GM12878 (cell line): ENCODE results near the gene HIPK4. TPM values are rescaled to one million over a fixed set of nuclear protein-coding genes. Genes with fewer than 3 reads are reported as not detected.

ENCODE experiments used
- ATAC-seq: fragments of 200-7000 bp; cut with Tn5 transposase; 3 replicates; pipeline ENCODE4 v1.9.1; 2020; ENCODE audit warnings: mild to moderate bottlenecking, moderate library complexity
- BruUV-seq: library from RNA; stranded (reverse); fragments of 400-500 nt; replicated peaks from 2 replicates; lab custom pipeline; 2021; lab: Mats Ljungman, UMichigan
- CTCF ChIA-PET: fragments of 300-600 bp; sonication (Branson Sonifier 250); formaldehyde crosslinking; extraction: SDS; loops from one replicate; lab custom pipeline; 2021; ENCODE audit warnings: inconsistent platforms; lab: Yijun Ruan, JAX
- POLR2A ChIA-PET: fragments of 350-600 bp; formaldehyde crosslinking; extraction: SDS; loops from one replicate; lab custom pipeline; 2021; ENCODE audit warnings: inconsistent platforms; lab: Charles Lee
- RAD21 ChIA-PET: fragments of 300-600 bp; sonication (Branson Sonifier 250); formaldehyde crosslinking; loops from one replicate; lab custom pipeline; 2023; ENCODE audit warnings: antibody characterized with exemption; ENCODE audit not compliant: unreplicated experiment; lab: Charles Lee
- SMC1A ChIA-PET: fragments of 300-600 bp; sonication (Branson Sonifier 250); formaldehyde crosslinking; loops from one replicate; lab custom pipeline; 2023; ENCODE audit not compliant: unreplicated experiment, uncharacterized antibody; lab: Charles Lee
- DNase-seq: peaks from one replicate; pipeline ENCODE4 v3.0.0-alpha.2; 2011; ENCODE audit warnings: low read depth, low spot score
- FAIRE-seq: peaks from 3 replicates; lab custom pipeline; 2011; peaks lifted over from hg19 to GRCh38; lab: Jason Lieb, UNC
- H2AFZ ChIP-seq: 2 replicates; pipeline ENCODE4 v1.6.0; 2011; ENCODE audit warnings: low read depth, low read length, control low read depth; ENCODE audit not compliant: control insufficient read depth
- H3K27ac ChIP-seq: 2 replicates; pipeline ENCODE4 v1.5.1; 2011; ENCODE audit warnings: control low read depth; ENCODE audit not compliant: control insufficient read depth, insufficient read depth
- H3K27me3 ChIP-seq, 2 experiments: replicated peaks in 1 of 2; 2 replicates each; pipeline versions ENCODE4 v1.6.0 to v1.6.1; 2011; ENCODE audit warnings: low read length in 1 of 2; ENCODE audit not compliant: control insufficient read depth in 2 of 2, insufficient read depth in 2 of 2
- H3K36me3 ChIP-seq, 2 experiments: 2 replicates each; pipeline ENCODE4 v1.5.1; 2011; ENCODE audit warnings: low read length in 1 of 2; ENCODE audit not compliant: control insufficient read depth in 2 of 2, insufficient read depth in 2 of 2
- H3K4me1 ChIP-seq: 2 replicates; pipeline ENCODE4 v1.6.1; 2011; ENCODE audit warnings: mild to moderate bottlenecking, low read length, moderate library complexity, mixed read lengths; ENCODE audit not compliant: control insufficient read depth, insufficient read depth
- H3K4me2 ChIP-seq: 2 replicates; pipeline ENCODE4 v1.6.0; 2011; ENCODE audit warnings: control low read depth; ENCODE audit not compliant: control insufficient read depth, insufficient read depth
- H3K4me3 ChIP-seq: fragments of 200-600 bp; sonication (generic); 2 replicates; pipeline ENCODE4 v1.5.1; 2016
- H3K79me2 ChIP-seq: 2 replicates; pipeline ENCODE4 v1.6.0; 2011; ENCODE audit warnings: low read length; ENCODE audit not compliant: control insufficient read depth, insufficient read depth
- H3K9ac ChIP-seq: 2 replicates; pipeline ENCODE4 v1.8.0; 2011; ENCODE audit warnings: low read length, control low read depth, mixed read lengths; ENCODE audit not compliant: control insufficient read depth, insufficient read depth
- H3K9me3 ChIP-seq: replicated peaks from 3 replicates; pipeline ENCODE4 v1.5.1; 2011; ENCODE audit warnings: mild to moderate bottlenecking, low read length; ENCODE audit not compliant: control insufficient read depth, insufficient read depth
- H4K20me1 ChIP-seq: 2 replicates; pipeline ENCODE4 v1.6.0; 2011; ENCODE audit not compliant: control insufficient read depth, insufficient read depth
- ASH2L ChIP-seq: fragments of 300-600, 200-600 bp; sonication (generic); IDR thresholded peaks from 2 replicates; pipeline ENCODE4 v1.6.1; 2017; ENCODE audit warnings: low read depth, mild to moderate bottlenecking, borderline replicate concordance
- CREB1 ChIP-seq: IDR thresholded peaks from 2 replicates; pipeline ENCODE4 v1.6.1; 2012; ENCODE audit warnings: low read depth, mild to moderate bottlenecking, inconsistent platforms
- ESRRA ChIP-seq: IDR thresholded peaks from 2 replicates; pipeline ENCODE4 v1.6.1; 2012; ENCODE audit warnings: mild to moderate bottlenecking, low read length, improper control_type of control experiment
- MEF2A ChIP-seq: IDR thresholded peaks from 2 replicates; pipeline ENCODE4 v1.6.1; 2011; ENCODE audit warnings: low read depth, mild to moderate bottlenecking, low read length, moderate library complexity; ENCODE audit not compliant: insufficient read depth
- MYC ChIP-seq: IDR thresholded peaks from 2 replicates; pipeline ENCODE4 v1.6.1; 2011; ENCODE audit warnings: mild to moderate bottlenecking, low read length, moderate library complexity, inconsistent platforms; ENCODE audit not compliant: insufficient read depth, insufficient replicate concordance, insufficient read length, severe bottlenecking
- NFXL1 ChIP-seq: fragments of 450-650 bp; IDR thresholded peaks from 2 replicates; pipeline ENCODE4 v1.6.1; 2017; ENCODE audit warnings: antibody characterized with exemption, mild to moderate bottlenecking, borderline replicate concordance
- ZSCAN29 ChIP-seq: fragments of 450-650 bp; IDR thresholded peaks from 2 replicates; pipeline ENCODE4 v1.6.1; 2017; ENCODE audit warnings: mild to moderate bottlenecking, moderate library complexity
- WGBS: methylation state at CpG from one replicate; pipeline ENCODE4 v1.1.6; 2016; ENCODE audit warnings: low lambda C conversion rate; ENCODE audit not compliant: insufficient replicate concordance, insufficient coverage; ENCODE audit errors: missing lambda C conversion rate; 5-methylcytosine and 5-hydroxymethylcytosine counted together
- in situ Hi-C: fragments of 300-500 bp; cut with MboI; formaldehyde crosslinking; loops from 9 replicates; pipeline ENCODE4 v1.14.3; 2018; ENCODE audit warnings: mixed read lengths
- intact Hi-C: fragments of 100-400 bp; cut with micrococcal nuclease; formaldehyde crosslinking; loops from one replicate; pipeline ENCODE4 v1.14.2; 2022; ENCODE audit not compliant: unreplicated experiment
- polyA plus RNA-seq, 11 experiments: library from polyadenylated mRNA; depleted of rRNA in 4 of 11; unstranded in 6 of 11; stranded (reverse) in 5 of 11; fragments of >200 nt; fragmentation: Nextera tagmentation in 4 of 11; fragmentation: Illumina TruSeq in 1 of 11; extraction: Ambion mirVana in 4 of 11; extraction: Trizol in 1 of 11; gene quantifications; 1 replicate in 1 of 11; 2 replicates in 10 of 11; pipeline versions ENCODE4 v1.2.1 to v1.2.3, GENCODE V29; 2011 to 2016; ENCODE audit warnings: inconsistent platforms in 2 of 11, missing spikeins in 2 of 11, low read depth in 1 of 11
- total RNA-seq, 4 experiments: library from RNA; depleted of rRNA in 3 of 4; stranded (reverse); fragments of >200 nt in 3 of 4; fragmentation: Illumina TruSeq in 1 of 4; extraction: Trizol in 1 of 4; gene quantifications; 2 replicates each; pipeline versions ENCODE4 v1.2.1 to v1.2.3, GENCODE V29; 2013 to 2021
- TF ChIP-seq, protein P1 (sequence below): IDR thresholded peaks from 2 replicates; pipeline ENCODE4 v1.6.1; 2011; ENCODE audit warnings: low read depth, mild to moderate bottlenecking, low read length, moderate library complexity, borderline replicate concordance; ENCODE audit errors: extremely low read depth

Gene HIPK4
- total and polyA plus RNA-seq, 10 of the 15 experiments (the other 5 are each of a cell fraction or from before 2014, with no cell fraction given): 0.07 to 0.13 (median 0.08) TPM; not detected in 7

DNA sequence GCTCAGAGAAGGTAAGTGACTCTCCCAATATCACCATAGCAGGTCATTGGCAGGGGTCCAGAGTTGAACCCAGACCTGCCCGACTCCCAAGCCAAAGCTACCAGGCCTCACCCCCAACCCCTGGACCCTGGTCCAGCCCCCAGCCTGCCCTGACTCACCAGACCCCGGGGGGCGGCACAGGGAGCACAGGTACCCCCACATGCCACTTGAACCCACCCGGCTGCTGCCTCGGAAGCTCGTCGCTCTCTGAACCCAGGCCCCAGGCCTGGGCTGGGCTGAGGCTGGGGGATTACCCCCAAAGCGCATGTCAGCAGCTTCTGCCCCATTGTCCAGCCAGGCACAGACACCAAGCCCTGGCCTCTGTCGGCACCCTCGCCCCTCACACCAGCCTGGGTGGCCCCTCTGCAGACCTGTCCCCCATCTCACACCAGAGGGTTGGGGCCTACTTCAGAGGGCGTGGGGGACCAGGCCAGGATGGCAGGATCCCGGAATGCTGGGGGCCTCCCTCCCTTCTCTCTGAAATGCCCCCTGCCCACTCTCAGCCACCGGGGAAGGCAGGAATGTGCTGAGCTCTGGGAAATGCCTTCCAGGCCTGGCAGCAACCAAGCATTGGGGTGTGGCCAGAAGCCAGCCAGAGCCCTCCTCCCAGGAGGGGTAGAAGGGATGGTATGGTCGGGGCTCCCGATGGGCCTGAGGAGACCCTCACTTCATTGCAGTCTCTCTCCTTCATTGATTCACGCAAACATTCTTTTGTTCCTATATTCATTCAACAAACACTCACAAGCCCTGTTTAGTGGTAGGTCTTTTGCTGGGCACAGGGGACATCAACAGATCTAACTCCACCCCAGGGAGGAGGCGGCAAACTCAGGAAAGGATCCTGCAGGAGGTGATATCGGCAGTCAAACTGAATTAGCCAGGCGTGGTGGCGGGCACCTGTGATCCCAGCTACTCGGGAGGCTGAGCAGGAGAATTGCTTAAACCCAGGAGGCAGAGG is 24.9 kb upstream of the HIPK4 start:
- no TSS peak for BruUV-seq
- ChIA-PET CTCF (interaction anchor here (0.7 to 2.2 kb wide), 7 partner anchors 11 to 276 kb away, joined by 3 to 7 read pairs (median 3); partner anchors contain the start of gene SERTAD1), SMC1A (interaction anchor here (1.8 to 2.2 kb wide), 3 partner anchors 11 to 28 kb away, joined by 7 to 11 read pairs (median 8); partner anchors contain the start of gene SERTAD1), POLR2A (interaction anchor here (0.6 to 1.6 kb wide), 4 partner anchors 9 to 129 kb away, joined by 3 to 7 read pairs (median 4); no protein-coding TSS in a partner anchor), RAD21 (interaction anchor here (0.9 kb wide), 1 partner anchor 28 kb away, joined by 3 read pairs; no protein-coding TSS in a partner anchor)
- no peak overlapping the region for H3K4me3 ChIP-seq
- H3K79me2 ChIP-seq: no peaks in the 10 kb centered on the region
- H4K20me1 ChIP-seq: no peaks in the 10 kb centered on the region
- H3K27ac ChIP-seq: no peak overlapping the region
- H2AFZ ChIP-seq: no peak overlapping the region
- TF ChIP-seq ASH2L: no peak
- intact Hi-C loops: loop anchor here (5.0 kb wide), 1 partner anchor 58 kb away; no protein-coding TSS in a partner anchor
- no peak overlapping the region for H3K4me2 ChIP-seq
- FAIRE-seq (no peak), ATAC-seq (no peak), DNase-seq (no peak)
- H3K9ac ChIP-seq: no peak overlapping the region
- WGBS: 92% methylated on average over 21 of the region's 21 CpGs
- peaks cover 44% of the 10 kb centered on the region for H3K4me1 ChIP-seq
- no peaks in the 10 kb centered on the region for H3K36me3 ChIP-seq
- H3K27me3 ChIP-seq: no peaks in the 10 kb centered on the region
- in situ Hi-C loops: no loop called here
- no peaks in the 10 kb centered on the region for H3K9me3 ChIP-seq

DNA sequence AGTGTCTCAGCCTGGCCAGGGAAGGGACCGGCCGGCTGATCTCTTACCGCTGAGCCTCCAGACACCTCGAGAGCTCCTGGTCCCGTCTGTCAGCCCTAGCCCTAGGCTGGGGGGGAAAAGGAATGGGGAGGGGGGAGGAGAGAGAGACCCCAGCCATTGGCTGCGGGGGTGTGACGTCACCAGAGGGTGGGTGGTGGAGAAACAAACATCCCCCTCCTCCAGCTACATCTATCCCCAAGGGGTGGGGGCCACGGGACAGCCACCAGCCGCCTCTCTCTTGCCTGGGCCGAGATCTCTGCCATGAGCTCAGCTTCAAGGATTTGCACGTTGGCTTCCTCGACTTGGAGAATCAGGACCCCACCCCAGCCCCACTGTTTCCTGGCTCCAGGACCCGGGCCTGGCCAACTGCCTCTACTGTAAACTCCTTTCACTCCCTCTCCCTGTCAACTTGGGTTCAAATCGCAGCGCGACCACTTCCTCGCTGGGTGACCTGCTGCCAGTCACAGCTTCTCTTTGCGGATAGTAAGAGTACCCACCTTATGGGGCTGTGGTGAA is 23.4 kb upstream of the HIPK4 start, which contains the start of gene PRX:
PRX (minus strand) TSS at position 88 of the 555 bp plus-strand sequence. CDS start 5,446 bp downstream, outside the sequence.
- H3K4me2 ChIP-seq: no peak within 1 kb of the TSS
- H3K4me3 ChIP-seq: no peak within 1 kb of the TSS
- no TSS peak for BruUV-seq
- H4K20me1 ChIP-seq: no peaks in the 10 kb centered on the region
- intact Hi-C loops: no loop called here
- no peaks in the 10 kb centered on the region for H3K27me3 ChIP-seq
- no peak within 1 kb of the TSS for H3K9ac ChIP-seq
- H3K79me2 ChIP-seq: no peaks in the 10 kb centered on the region
- no peak for ATAC-seq
- no peaks in the 10 kb centered on the region for H3K36me3 ChIP-seq
- no peak within 1 kb of the TSS for H3K27ac ChIP-seq
- ChIA-PET SMC1A (no interaction called here), RAD21 (interaction anchor here (0.9 kb wide), 1 partner anchor 195 kb away, joined by 4 read pairs; the partner anchor contains the start of gene TTC9B), POLR2A (interaction anchor here (0.6 to 1.4 kb wide), 4 partner anchors 10 to 679 kb away, joined by 3 to 17 read pairs (median 3); no protein-coding TSS in a partner anchor), CTCF (interaction anchor here (0.9 to 4.5 kb wide), 5 partner anchors 7 to 222 kb away, joined by 3 to 43 read pairs (median 4); no protein-coding TSS in a partner anchor)
- H2AFZ ChIP-seq: no peak within 1 kb of the TSS
- FAIRE-seq: no peak
- H3K4me1 ChIP-seq: peaks cover 51% of the 10 kb centered on the region
- H3K9me3 ChIP-seq: no peaks in the 10 kb centered on the region
- 56% methylated on average over 17 of the region's 18 CpGs for WGBS
- no peak for DNase-seq
- in situ Hi-C loops: no loop called here
- TF ChIP-seq NFXL1: no peak
- TF ChIP-seq MEF2A: no peak
- TF ChIP-seq ESRRA: no peak
- TF ChIP-seq, protein P1, sequence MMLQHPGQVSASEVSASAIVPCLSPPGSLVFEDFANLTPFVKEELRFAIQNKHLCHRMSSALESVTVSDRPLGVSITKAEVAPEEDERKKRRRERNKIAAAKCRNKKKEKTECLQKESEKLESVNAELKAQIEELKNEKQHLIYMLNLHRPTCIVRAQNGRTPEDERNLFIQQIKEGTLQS: no peak
- no peak for TF ChIP-seq CREB1
- no peak for TF ChIP-seq ZSCAN29
- TF ChIP-seq MYC: no peak
